ENCODE measurements around the gene TNNT2.

TNNT2 gene

DNA sequence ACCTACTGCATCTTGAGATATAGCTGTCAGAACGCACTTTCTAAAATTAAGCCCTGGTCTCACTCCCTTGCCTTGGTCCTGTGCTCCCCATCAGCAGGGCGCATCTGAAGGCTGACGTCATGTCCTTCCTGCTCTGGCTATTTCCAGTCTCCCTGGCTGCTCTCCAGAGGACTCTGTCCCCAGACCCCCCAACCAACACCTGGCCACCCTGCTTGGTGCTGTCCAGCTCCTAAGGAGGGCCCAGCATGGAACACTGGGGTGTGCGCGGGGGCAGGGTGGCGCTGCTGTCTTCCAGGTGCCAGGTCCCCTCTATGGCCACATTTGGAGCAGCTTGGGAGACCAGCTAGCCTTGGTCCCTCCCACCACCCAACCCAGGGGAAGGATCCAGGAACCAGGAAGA, 8.3 kb downstream of the TNNT2 start:
- TF ChIP-seq, protein P1, sequence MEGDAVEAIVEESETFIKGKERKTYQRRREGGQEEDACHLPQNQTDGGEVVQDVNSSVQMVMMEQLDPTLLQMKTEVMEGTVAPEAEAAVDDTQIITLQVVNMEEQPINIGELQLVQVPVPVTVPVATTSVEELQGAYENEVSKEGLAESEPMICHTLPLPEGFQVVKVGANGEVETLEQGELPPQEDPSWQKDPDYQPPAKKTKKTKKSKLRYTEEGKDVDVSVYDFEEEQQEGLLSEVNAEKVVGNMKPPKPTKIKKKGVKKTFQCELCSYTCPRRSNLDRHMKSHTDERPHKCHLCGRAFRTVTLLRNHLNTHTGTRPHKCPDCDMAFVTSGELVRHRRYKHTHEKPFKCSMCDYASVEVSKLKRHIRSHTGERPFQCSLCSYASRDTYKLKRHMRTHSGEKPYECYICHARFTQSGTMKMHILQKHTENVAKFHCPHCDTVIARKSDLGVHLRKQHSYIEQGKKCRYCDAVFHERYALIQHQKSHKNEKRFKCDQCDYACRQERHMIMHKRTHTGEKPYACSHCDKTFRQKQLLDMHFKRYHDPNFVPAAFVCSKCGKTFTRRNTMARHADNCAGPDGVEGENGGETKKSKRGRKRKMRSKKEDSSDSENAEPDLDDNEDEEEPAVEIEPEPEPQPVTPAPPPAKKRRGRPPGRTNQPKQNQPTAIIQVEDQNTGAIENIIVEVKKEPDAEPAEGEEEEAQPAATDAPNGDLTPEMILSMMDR (IDR thresholded peaks at IDR 0.05; ENCODE audit: low read depth, low read length): no peak
- no peak for DNase-seq (ENCODE audit: extremely low read depth, low read depth)

DNA sequence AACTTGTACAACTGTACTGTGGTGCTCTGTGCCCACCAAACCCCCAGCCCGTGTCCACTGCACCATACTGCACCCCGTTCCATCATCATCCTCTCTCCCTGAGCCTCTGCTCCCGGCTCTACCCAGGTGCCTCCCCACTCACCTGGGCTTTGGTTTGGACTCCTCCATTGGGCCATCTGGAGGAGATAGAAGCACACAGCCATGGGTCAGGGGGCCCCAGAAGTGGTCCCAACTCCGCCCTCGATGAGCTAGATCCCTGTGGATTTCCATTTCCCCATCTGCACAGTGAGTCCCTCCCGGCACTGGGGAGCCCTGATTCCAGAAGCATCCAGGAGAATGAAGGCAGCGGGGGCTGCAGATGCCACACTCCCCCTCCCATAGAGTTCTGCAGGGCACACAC, 10.8 kb downstream of the TNNT2 start:
- TF ChIP-seq, protein P1 (IDR thresholded peaks at IDR 0.05; ENCODE audit: low read depth, low read length): no peak
- no peak for DNase-seq (ENCODE audit: extremely low read depth, low read depth)

DNA sequence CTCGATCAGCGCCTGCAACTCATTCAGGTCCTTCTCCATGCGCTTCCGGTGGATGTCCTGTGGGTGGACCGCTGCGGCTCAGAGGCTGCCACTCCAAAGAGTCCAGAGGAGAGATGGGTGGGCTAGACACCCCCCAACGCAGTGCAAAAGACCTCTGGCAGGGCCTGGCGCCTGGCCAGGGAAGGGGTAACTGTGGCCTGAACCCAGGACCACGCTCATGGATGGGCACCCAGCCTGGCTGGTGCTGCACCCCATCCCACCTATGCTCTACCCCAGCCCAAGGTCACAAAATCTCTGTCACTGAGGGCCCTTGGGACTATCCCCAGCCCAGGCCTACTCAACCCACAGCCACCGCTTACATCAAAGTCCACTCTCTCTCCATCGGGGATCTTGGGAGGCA, 12.2 kb downstream of the TNNT2 start:
- no peak for DNase-seq (ENCODE audit: extremely low read depth, low read depth)
- TF ChIP-seq, protein P1 (IDR thresholded peaks at IDR 0.05; ENCODE audit: low read depth, low read length): no peak

DNA sequence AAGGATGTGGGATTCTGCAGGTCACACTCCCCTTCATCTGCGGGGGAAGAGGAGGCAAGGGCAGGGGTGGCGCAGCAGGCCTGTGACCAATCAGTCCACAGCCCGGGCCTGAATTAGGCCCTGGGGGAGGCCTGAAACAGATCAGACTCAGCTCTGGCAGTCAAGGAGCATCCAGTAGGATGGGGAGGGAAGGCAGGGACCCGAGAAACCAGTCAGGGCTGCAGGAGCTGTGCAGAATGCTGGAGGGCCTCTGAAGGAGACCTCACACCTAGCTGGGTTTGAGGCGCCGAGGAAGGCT, 12.7 kb downstream of the TNNT2 start:
- DNase-seq (ENCODE audit: extremely low read depth, low read depth): no peak
- TF ChIP-seq, protein P1 (IDR thresholded peaks at IDR 0.05; ENCODE audit: low read depth, low read length): no peak

DNA sequence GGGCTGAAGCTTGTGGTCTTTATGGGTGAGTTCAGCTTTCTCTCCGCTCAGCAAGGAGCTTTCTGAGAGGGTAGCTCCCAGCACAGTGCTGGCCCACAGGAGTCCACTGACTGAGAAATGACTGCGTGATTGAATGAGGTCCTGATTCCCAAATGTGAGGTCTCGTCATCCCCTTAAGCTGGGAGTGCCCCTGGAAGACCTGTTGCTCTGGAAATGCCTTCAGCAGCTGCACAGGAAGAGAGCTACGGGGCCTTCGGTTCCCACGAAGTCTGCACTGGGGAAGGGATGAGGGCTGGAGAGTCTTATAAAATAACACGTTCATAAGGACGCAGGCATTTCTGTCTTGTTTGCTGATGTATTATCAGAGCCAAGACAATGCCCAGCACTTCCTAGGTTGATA, 14.0 kb downstream of the TNNT2 start:
- no peak for DNase-seq (ENCODE audit: extremely low read depth, low read depth)
- TF ChIP-seq, protein P1 (IDR thresholded peaks at IDR 0.05; ENCODE audit: low read depth, low read length): no peak

DNA sequence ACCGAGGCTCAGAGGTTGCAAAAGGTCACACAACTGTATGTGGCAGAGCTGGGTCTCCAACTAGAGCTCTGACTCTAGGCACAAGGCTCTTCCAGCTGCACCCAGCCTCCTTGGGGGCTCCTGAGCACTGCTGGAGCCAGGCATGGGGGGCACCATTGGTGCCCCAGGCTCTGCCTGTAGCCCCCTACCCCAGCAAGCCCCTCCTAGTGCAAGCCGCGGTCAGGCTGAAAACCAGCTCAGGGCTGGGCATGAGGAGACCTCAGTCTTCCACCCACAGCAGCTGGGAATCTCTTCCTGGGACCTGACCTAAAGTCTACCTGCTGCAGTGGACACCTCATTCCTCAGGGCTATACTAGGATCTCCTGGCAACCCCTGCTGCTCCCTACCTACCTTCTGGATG, 14.6 kb downstream of the TNNT2 start:
- no peak for DNase-seq (ENCODE audit: extremely low read depth, low read depth)
- TF ChIP-seq, protein P1 (IDR thresholded peaks at IDR 0.05; ENCODE audit: low read depth, low read length): no peak

DNA sequence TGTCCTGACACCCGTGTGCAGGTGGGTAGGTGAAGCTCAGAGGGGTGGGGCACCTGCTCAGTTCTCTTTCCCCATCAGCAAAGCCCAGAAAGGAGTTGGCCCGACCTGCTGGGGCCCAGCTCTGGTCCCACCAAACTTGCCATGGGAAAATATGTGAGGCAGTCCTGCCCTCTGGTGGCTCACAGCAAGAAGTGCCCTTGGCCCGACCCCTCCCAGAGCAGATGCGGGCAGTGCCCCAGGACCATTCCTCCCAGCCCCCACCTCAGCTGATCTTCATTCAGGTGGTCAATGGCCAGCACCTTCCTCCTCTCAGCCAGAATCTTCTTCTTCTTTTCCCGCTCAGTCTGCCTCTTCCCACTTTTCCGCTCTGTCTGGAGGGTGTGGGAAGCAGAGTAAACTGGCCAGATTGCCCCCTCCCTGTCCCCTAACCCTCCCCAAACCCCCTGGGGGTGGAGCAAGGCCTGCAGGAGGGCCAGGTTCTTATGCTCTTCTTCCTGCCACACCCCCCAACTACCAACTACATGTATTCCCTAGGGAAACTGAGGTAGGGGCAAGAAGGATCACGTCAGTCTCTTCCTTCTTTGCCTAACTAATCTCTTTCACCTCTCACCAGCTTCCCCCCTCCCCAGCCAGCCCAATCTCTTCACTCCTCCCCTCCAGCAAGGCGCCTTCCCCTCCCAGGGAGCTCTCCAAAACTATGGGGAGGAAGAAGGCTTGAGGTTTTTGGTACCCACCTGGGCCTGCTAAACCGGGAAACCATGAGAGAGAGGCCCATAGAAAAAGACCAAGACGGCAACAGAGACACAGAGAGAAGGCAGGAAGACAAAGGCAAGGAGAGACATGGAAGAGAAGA, 15.6 kb downstream of the TNNT2 start:
- DNase-seq (ENCODE audit: extremely low read depth, low read depth): peak; percentile 15

More for the DNA sequence above, 15.6 kb downstream of the TNNT2 start:
- TF ChIP-seq, protein P1 (IDR thresholded peaks at IDR 0.05; ENCODE audit: low read depth, low read length): peak; percentile 83

Data from AG09319 (cell line).